RWPE2 (cell line): ENCODE measurements around the gene LHX4.

ENCODE experiments used
- ATAC-seq: fragments of 200-7000 bp; cut with Tn5 transposase; 3 replicates; pipeline ENCODE4 v1.9.1; 2021; ENCODE audit warnings: low read depth
- DNase-seq: peaks from one replicate; pipeline ENCODE4 v3.0.0-alpha.2; 2020; ENCODE audit warnings: low spot score
- H3K27ac ChIP-seq: fragments of 450-650 bp; 2 replicates; pipeline ENCODE4 v1.5.1; 2017; ENCODE audit warnings: mild to moderate bottlenecking; ENCODE audit not compliant: poor library complexity, severe bottlenecking
- H3K27me3 ChIP-seq: fragments of 250-450 bp; sonication (Bioruptor Pico); 2 replicates; pipeline ENCODE4 v1.5.1; 2021; ENCODE audit warnings: mild to moderate bottlenecking, moderate library complexity; ENCODE audit not compliant: insufficient read depth, poor library complexity, severe bottlenecking
- H3K36me3 ChIP-seq: fragments of 250-450 bp; sonication (Bioruptor Pico); 2 replicates; pipeline ENCODE4 v1.5.1; 2020; ENCODE audit warnings: low read depth, mild to moderate bottlenecking, moderate library complexity
- H3K4me1 ChIP-seq: fragments of 250-450 bp; sonication (Bioruptor Pico); 2 replicates; pipeline ENCODE4 v1.5.1; 2021; ENCODE audit warnings: mild to moderate bottlenecking, moderate library complexity; ENCODE audit not compliant: insufficient read depth, poor library complexity, severe bottlenecking
- H3K4me3 ChIP-seq: fragments of 250-450 bp; sonication (Bioruptor Pico); 2 replicates; pipeline ENCODE4 v1.5.1; 2021; ENCODE audit warnings: mild to moderate bottlenecking, moderate library complexity; ENCODE audit not compliant: severe bottlenecking
- H3K9me3 ChIP-seq: fragments of 250-450 bp; sonication (Bioruptor Pico); 2 replicates; pipeline ENCODE4 v1.5.1; 2021; ENCODE audit warnings: mild to moderate bottlenecking, moderate library complexity; ENCODE audit not compliant: severe bottlenecking
- TF ChIP-seq, protein P1 (sequence below): fragments of 450-650 bp; IDR thresholded peaks from one replicate; pipeline ENCODE4 v1.5.1; 2017; ENCODE audit warnings: mild to moderate bottlenecking, moderate library complexity; ENCODE audit not compliant: poor library complexity, severe bottlenecking

LHX4 gene

GRCh38 chr1:180228648-180229482, 1.2 kb upstream of the LHX4 start:
- Histone ChIP-seq H3K27me3 (peaks cover 84% of the 10 kb centered on the region), H3K9me3 (peaks cover 2% of the 10 kb centered on the region), H3K27ac (no peak overlapping the region), H3K4me1 (no peaks in the 10 kb centered on the region), H3K4me3 (peak overlapping the region; percentile 39), H3K36me3 (no peaks in the 10 kb centered on the region)
- TF ChIP-seq, protein P1, sequence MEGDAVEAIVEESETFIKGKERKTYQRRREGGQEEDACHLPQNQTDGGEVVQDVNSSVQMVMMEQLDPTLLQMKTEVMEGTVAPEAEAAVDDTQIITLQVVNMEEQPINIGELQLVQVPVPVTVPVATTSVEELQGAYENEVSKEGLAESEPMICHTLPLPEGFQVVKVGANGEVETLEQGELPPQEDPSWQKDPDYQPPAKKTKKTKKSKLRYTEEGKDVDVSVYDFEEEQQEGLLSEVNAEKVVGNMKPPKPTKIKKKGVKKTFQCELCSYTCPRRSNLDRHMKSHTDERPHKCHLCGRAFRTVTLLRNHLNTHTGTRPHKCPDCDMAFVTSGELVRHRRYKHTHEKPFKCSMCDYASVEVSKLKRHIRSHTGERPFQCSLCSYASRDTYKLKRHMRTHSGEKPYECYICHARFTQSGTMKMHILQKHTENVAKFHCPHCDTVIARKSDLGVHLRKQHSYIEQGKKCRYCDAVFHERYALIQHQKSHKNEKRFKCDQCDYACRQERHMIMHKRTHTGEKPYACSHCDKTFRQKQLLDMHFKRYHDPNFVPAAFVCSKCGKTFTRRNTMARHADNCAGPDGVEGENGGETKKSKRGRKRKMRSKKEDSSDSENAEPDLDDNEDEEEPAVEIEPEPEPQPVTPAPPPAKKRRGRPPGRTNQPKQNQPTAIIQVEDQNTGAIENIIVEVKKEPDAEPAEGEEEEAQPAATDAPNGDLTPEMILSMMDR: no peak
- 0 out of 3 replicates have a peak, but pooled peaks have one; percentile 6 for ATAC-seq
- no peak for DNase-seq

DNA sequence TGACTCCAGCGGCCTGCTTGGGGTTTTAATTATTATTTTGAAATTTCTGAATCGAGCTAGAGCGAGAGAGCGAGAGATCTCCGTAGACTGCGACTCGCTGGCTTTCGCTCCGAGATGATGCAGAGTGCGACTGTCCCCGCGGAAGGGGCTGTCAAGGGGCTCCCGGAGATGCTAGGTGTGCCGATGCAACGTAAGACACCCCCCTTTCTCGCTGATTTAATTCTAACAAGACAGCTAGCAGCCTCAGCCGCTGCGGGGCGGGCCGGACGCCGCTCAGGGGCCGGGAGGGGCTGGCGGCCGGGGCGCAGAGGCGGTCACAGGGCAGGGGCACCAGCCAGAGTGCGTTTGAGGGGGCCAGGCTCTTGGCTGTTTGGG, 339 bp downstream of the LHX4 start:
- Histone ChIP-seq H3K4me1 (no peaks in the 10 kb centered on the region), H3K4me3 (peak overlapping the region; percentile 39), H3K9me3 (peaks cover under 1% of the 10 kb centered on the region), H3K27me3 (peaks cover 92% of the 10 kb centered on the region), H3K27ac (no peak overlapping the region), H3K36me3 (no peaks in the 10 kb centered on the region)
- TF ChIP-seq, protein P1: no peak
- DNase-seq (no peak), ATAC-seq (peak; percentile 2; the same call in 2 of the 3 replicates)

DNA sequence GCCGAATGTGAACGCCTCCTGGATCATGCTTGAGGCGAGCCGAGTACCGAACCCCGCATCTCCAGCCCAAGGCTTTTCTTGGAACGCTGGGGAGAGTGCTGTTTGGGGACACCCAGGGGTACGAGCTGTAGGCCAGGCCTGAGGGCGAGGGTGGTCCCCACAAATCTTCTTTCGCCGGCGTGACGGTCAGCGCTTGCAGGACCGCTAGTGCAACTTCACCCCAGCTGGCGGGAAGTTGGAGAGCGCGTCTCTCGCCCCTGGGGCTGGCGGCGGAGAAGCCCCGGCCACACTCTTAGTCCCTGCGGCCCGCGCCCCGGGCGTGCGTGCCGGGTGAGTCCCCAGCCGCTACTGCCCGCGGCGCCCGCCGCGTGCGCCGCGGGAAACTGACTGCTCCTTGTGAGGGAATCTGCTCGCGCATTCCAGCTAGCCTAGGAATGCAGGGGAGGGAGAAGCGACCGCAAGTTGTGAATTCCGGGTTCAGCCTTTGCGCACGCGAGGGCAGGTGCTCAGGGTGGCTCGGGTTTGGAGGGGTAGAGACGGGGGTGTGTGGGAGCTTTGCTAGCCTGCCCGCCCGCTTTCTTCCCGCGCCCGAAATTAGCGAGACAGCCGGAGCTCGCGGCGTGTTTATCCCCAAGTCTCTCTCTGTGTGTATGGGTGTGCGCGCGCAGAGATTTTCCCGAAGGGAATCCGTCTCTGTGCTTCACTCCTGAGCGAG, 884 bp downstream of the LHX4 start:
- no peaks in the 10 kb centered on the region for H3K9me3 ChIP-seq
- ATAC-seq (peak; percentile 22), DNase-seq (no peak)
- TF ChIP-seq, protein P1: no peak
- H3K27ac ChIP-seq: no peak overlapping the region
- no peaks in the 10 kb centered on the region for H3K36me3 ChIP-seq
- no peaks in the 10 kb centered on the region for H3K4me1 ChIP-seq
- H3K27me3 ChIP-seq: peaks cover 92% of the 10 kb centered on the region
- peak overlapping the region; percentile 39 for H3K4me3 ChIP-seq

GRCh38 chr1:180231506-180231921, 1.4 kb downstream of the LHX4 start:
- H3K4me3 ChIP-seq: peak overlapping the region; percentile 39
- H3K36me3 ChIP-seq: no peaks in the 10 kb centered on the region
- DNase-seq (no peak), ATAC-seq (peak; percentile 18)
- H3K4me1 ChIP-seq: no peaks in the 10 kb centered on the region
- no peak overlapping the region for H3K27ac ChIP-seq
- peaks cover 92% of the 10 kb centered on the region for H3K27me3 ChIP-seq
- TF ChIP-seq, protein P1: peak; percentile 7
- H3K9me3 ChIP-seq: no peaks in the 10 kb centered on the region
